Measurements from ENCODE around the gene CCDC88C.
A peak's percentile ranks its signal among the peaks of the same experiment; 100 is the strongest.

GRCh38 chr14:91255026-91255695 lies 162.5 kb downstream of the CCDC88C start:
- TF ChIP-seq CTCF (IDR thresholded peaks at IDR 0.05; ENCODE audit: low read depth, low read length) = peak; percentile 12; the same call in 1 of the 2 replicates
- no peak for TF ChIP-seq EZH2phosphoT487 (IDR thresholded peaks at IDR 0.05; ENCODE audit: low read depth)

Measured in OCI-LY3 (cell line).